22Rv1 (cell line): ENCODE measurements around the gene FBXL20.
"Not testable (repeated sequence)": the region's sequence is repeated elsewhere in the genome, so short reads cannot be mapped to it uniquely, and the experiment has no call there.

ENCODE experiments used
- H3K27ac ChIP-seq: fragments of 450-650 bp; 2 replicates; pipeline ENCODE4 v1.5.1; 2017
- CTCF ChIP-seq: fragments of 450-650 bp; IDR thresholded peaks from 2 replicates; pipeline ENCODE4 v1.5.1; 2017; ENCODE audit warnings: mild to moderate bottlenecking
- ZFX ChIP-seq: fragments of 450-650 bp; IDR thresholded peaks from 2 replicates; pipeline ENCODE4 v1.6.1; 2017; ENCODE audit warnings: antibody characterized with exemption, borderline replicate concordance

The FBXL20 gene

GRCh38 chr17:39340731-39341130 lies 60.7 kb downstream of the FBXL20 start:
- no peak for TF ChIP-seq ZFX
- no peak overlapping the region for H3K27ac ChIP-seq

DNA sequence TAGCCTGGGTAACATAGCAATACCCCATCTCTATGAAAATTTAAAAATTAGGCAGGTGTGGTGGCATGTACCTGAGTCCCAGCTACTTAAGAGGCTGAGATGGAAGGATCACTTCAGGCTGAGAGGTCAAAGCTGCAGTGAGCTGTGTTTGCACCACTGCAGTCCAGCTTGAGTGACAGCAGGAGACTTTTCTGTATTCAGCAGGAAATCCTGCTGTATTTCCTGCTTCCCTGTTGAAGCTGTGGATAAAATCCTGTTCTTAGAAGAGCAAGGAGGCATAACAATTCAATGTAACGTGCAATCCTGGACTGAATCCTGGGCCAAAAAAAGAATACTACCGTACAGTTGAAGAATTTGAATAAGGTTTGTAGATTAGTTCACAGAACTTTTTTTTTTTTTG lies 62.2 kb downstream of the FBXL20 start:
- no peak for TF ChIP-seq CTCF
- TF ChIP-seq ZFX = no peak
- no peak overlapping the region for H3K27ac ChIP-seq

DNA sequence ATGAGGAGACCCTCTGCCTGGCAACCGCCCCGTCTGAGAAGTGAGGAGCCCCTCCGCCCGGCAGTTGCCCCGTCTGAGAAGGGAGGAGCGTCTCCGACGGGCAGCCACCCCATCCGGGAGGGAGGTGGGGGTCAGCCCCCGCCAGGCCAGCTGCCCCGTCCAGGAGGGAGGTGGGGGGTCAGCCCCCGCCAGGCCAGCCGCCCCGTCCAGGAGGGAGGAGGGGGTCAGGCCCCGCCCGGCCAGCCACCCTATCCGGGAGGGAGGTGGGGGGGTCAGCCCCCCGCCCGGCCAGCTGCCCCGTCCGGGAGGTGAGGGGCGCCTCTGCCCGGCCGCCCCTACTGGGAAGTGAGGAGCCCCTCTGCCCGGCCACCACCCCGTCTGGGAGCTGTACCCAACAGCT lies 63.8 kb downstream of the FBXL20 start:
- H3K27ac ChIP-seq = not testable (repeated sequence)

DNA sequence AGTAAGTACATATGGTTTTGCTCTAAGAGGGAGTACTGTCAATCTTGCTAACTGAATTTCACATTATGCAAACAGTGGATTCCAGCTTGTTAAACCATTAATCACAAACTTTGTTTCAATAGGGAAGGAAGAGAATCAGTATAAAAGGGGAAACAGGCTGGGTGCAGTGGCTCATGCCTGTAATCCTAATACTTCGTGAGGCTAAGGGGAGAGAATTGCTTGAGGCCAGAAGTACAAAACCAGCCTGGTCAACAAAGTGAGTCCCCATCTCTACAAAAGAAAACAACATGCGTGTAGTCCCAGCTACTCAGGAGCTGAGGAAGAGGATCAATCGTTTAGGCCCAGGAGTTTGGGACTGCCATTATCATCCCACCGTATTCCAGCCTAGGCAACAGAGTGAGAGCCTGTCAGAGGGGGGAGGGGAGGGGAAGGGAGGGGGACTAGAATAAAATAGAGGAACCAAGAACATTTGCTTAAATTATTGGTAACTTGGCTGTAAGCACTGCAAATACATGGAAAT lies 65.7 kb downstream of the FBXL20 start:
- no peak overlapping the region for H3K27ac ChIP-seq
- TF ChIP-seq ZFX = no peak
- no peak for TF ChIP-seq CTCF

GRCh38 chr17:39334008-39334744 lies 67.2 kb downstream of the FBXL20 start:
- H3K27ac ChIP-seq = not testable (repeated sequence)

- no peak overlapping the region for H3K27ac ChIP-seq
- TF ChIP-seq ZFX (no peak), CTCF (no peak)
Observed at GRCh38 chr17:39332092-39332491, 69.3 kb downstream of the FBXL20 start.

- no peak overlapping the region for H3K27ac ChIP-seq
Observed at GRCh38 chr17:39328815-39329214, 72.6 kb downstream of the FBXL20 start.

GRCh38 chr17:39327109-39327508 lies 74.3 kb downstream of the FBXL20 start:
- 0 out of 2 replicates have a peak overlapping the region, but pooled peaks have one; percentile 20 for H3K27ac ChIP-seq
- TF ChIP-seq ZFX (no peak), CTCF (no peak)

More at GRCh38 chr17:39328815-39329214, 72.6 kb downstream of the FBXL20 start:
- TF ChIP-seq ZFX (no peak), CTCF (no peak)

GRCh38 chr17:39325528-39326240 lies 75.7 kb downstream of the FBXL20 start:
- TF ChIP-seq ZFX = no peak
- no peak for TF ChIP-seq CTCF
- no peak overlapping the region for H3K27ac ChIP-seq
